Stimulated activated CD8-positive, alpha-beta memory T cell treated with anti-CD3 and anti-CD28 coated beads, Interleukin-4, amount 100 ng/mL, for 24 hours (primary cell): ENCODE data around the gene NACC1.

ENCODE experiments used
- DNase-seq: peaks from one replicate; pipeline ENCODE4 v3.0.0-alpha.2; 2020; ENCODE audit warnings: low read depth

Gene NACC1

GRCh38 chr19:13117772-13118423, at the start of gene NACC1:
TSS of gene NACC1 (plus strand) at chr19:13118264. CDS start at chr19:13135208, 16,944 bp downstream.
- DNase-seq, result peak; percentile 86

- DNase-seq, result no peak
Observed at GRCh38 chr19:13069415-13070359, 48.4 kb upstream of the NACC1 start.

GRCh38 chr19:13070425-13071140, 47.5 kb upstream of the NACC1 start:
- DNase-seq, result no peak

GRCh38 chr19:13071444-13072187, 46.4 kb upstream of the NACC1 start:
- no peak for DNase-seq

GRCh38 chr19:13072188-13072908, 45.7 kb upstream of the NACC1 start:
- DNase-seq, result no peak

- DNase-seq, result no peak
Observed at GRCh38 chr19:13073263-13073662, 44.8 kb upstream of the NACC1 start.

- DNase-seq, result no peak
Observed at GRCh38 chr19:13074378-13074777, 43.7 kb upstream of the NACC1 start.

GRCh38 chr19:13076320-13076719, 41.7 kb upstream of the NACC1 start:
- no peak for DNase-seq

GRCh38 chr19:13076787-13077186, 41.3 kb upstream of the NACC1 start:
- no peak for DNase-seq

- DNase-seq, result no peak
Observed at GRCh38 chr19:13077240-13077639, 40.8 kb upstream of the NACC1 start.

GRCh38 chr19:13078381-13078780, 39.7 kb upstream of the NACC1 start:
- DNase-seq, result no peak

- no peak for DNase-seq
Observed at GRCh38 chr19:13078897-13079541, 39.0 kb upstream of the NACC1 start.

GRCh38 chr19:13079542-13079986, 38.5 kb upstream of the NACC1 start:
- DNase-seq, result no peak

- DNase-seq, result no peak
Observed at GRCh38 chr19:13082192-13083007, 35.7 kb upstream of the NACC1 start.

- no peak for DNase-seq
Observed at GRCh38 chr19:13083008-13083404, 35.1 kb upstream of the NACC1 start.

GRCh38 chr19:13083627-13084026, 34.4 kb upstream of the NACC1 start:
- DNase-seq, result no peak

- no peak for DNase-seq
Observed at GRCh38 chr19:13085666-13086065, 32.4 kb upstream of the NACC1 start.

- DNase-seq, result no peak
Observed at GRCh38 chr19:13086341-13086740, 31.7 kb upstream of the NACC1 start.

GRCh38 chr19:13087295-13087694, 30.8 kb upstream of the NACC1 start:
- DNase-seq, result no peak
